ENCODE measurements around the gene RASGRF2.

DNA sequence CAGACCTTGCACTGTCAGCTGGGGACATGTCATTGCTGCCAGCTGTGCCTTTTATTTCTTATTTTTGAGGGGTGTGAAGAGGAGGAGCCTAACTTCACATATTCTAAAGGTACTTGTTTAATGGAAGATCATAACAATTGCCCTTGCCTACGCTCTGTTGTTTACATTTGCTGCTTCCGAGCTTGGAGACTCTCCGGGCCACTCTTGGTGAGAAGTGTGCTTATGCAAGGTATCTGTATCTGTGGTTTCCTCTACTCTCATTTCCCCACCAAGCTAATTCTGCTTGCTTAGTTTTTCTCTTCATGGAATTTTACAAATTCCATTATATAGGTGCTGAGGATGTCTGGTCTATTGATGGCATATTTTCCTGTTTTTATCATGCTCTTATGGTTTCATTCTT is 105.3 kb downstream of the RASGRF2 start:
- TF ChIP-seq, protein P1, sequence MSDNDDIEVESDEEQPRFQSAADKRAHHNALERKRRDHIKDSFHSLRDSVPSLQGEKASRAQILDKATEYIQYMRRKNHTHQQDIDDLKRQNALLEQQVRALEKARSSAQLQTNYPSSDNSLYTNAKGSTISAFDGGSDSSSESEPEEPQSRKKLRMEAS (IDR thresholded peaks at IDR 0.05), result no peak
- TF ChIP-seq ZNF558 (CRISPR knock-in tag; IDR thresholded peaks at IDR 0.05; ENCODE audit: borderline replicate concordance), result no peak
- no peak for TF ChIP-seq ERF (CRISPR knock-in tag; IDR thresholded peaks at IDR 0.05)
- no peak for TF ChIP-seq ZNF772 (CRISPR knock-in tag; IDR thresholded peaks at IDR 0.05)

Measured in HepG2 (cell line).